Esophagus squamous epithelium (tissue), 5 donors: ENCODE results near the gene PSKH1. TPM values are rescaled to one million over a fixed set of nuclear protein-coding genes. Genes with fewer than 3 reads are reported as not detected.

Experiments
- DNase-seq: peaks from one replicate; lab custom pipeline; 2025; lab: John Stamatoyannopoulos, UW
- H3K27ac ChIP-seq, 4 donors: fragments of 200-600 bp; sonication (generic); one replicate each; pipeline ENCODE4 v1.5.1; 2016 to 2019; ENCODE audit warnings: mild to moderate bottlenecking in 1 of 4
- H3K27me3 ChIP-seq, 4 donors: fragments of 200-600 bp; sonication (generic); 1 replicate in 3 of 4; 2 replicates in 1 of 4; pipeline versions ENCODE4 v1.5.1 to v1.6.0; 2017 to 2021; ENCODE audit warnings: antibody characterized with exemption in 1 of 4
- H3K36me3 ChIP-seq, 3 donors: fragments of 200-600 bp; sonication (generic); one replicate each; pipeline ENCODE4 v1.5.1; 2016 to 2019
- H3K4me1 ChIP-seq, 3 donors: fragments of 200-600 bp; sonication (generic); one replicate each; pipeline ENCODE4 v1.5.1; 2017 to 2019
- H3K4me3 ChIP-seq, 4 donors: fragments of 200-600 bp; sonication (generic); 1 replicate in 3 of 4; 2 replicates in 1 of 4; pipeline ENCODE4 v1.5.1; 2016 to 2019; ENCODE audit warnings: mild to moderate bottlenecking in 2 of 4, moderate library complexity in 1 of 4
- H3K9me3 ChIP-seq, 3 donors: fragments of 200-600 bp; sonication (generic); one replicate each; pipeline ENCODE4 v1.5.1; 2016 to 2019
- POLR2A ChIP-seq, 4 donors: fragments of 450-650 bp; IDR thresholded peaks; one replicate each; pipeline ENCODE4 v1.6.1; 2017; ENCODE audit warnings: antibody characterized with exemption in 4 of 4, mild to moderate bottlenecking in 4 of 4, moderate library complexity in 3 of 4
- WGBS, 2 donors: methylation state at CpG; one replicate each; pipeline ENCODE4 v1.1.5; 2018; 5-methylcytosine and 5-hydroxymethylcytosine counted together
- intact Hi-C: fragments of 100-400 bp; cut with DNase I; formaldehyde crosslinking; loops from one replicate; pipeline ENCODE4 v1.15.0; 2022
- total RNA-seq, 4 donors: library from RNA; depleted of rRNA; stranded (reverse); fragments of >200 nt; gene quantifications; one replicate each; pipeline ENCODE4 v1.1.0, GENCODE V29; 2016
- TF ChIP-seq, protein P1 (sequence below), 6 experiments: fragments of 450-650 bp in 4 of 6; fragments of 200-600 bp in 2 of 6; sonication (generic) in 2 of 6; IDR thresholded peaks; one replicate each; pipeline ENCODE4 v1.5.1; 2016 to 2019; ENCODE audit warnings: antibody characterized with exemption in 6 of 6, mild to moderate bottlenecking in 4 of 6, moderate library complexity in 4 of 6
- donor health status: DM: yes; HTN: yes; CAD: no.

The PSKH1 gene
- total RNA-seq, 4 donors from 2014 or later = 8.5 to 18.3 (median 13.8) TPM

DNA sequence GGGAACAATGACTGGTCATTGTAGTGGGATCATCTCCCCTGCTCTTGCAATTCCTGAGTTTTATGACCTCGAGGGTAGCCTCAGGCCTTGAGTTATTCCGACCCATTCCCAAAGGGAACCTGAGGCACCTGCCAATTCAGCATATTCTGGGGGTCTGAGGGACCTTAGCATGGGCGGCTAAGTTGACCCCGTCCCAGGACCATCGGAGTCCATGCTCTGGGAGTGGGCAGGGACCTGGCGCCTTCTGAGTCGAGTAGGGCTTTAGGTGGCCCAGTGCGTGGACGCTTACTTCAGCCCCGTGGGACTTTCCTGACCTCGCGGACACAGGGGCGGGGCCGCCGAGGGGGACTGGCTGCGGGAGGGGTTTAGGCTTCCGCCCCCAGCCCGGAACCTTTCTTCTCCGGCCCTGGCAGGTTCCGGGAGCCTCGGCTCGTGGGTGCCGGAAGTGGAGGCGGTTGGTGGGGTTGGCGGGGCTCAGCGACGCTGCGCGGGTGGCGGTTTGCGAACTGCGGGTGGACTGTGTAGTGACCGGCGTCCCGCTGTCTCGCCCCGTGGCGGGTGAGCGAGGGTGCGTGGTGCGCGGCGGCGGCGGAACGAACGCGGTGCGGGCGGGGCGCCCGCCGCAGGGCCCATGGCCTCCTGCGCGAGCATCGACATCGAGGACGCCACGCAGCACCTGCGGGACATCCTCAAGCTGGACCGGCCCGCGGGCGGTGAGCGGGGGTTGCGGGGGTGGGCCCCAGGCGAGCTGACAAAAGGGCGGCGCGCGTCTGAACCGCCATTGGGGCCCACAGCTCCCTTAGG lies 20.2 kb upstream of the PSKH1 start, which contains the start of gene EDC4:
EDC4 (plus strand) TSS at position 422 of the 804 bp plus-strand sequence; CDS start at position 632, 210 bp downstream.
- DNase-seq = peak; percentile 16
- Histone ChIP-seq H3K36me3 (peaks cover 6 to 65% (median 38%) of the 10 kb centered on the region in 3 donors), H3K4me3 (peak within 1 kb of the TSS; percentile 77 to 97 (median 90)), H3K4me1 (peaks cover 20 to 45% (median 22%) of the 10 kb centered on the region in 3 donors), H3K27ac (peak within 1 kb of the TSS; percentile 86 to 92 (median 86)), H3K9me3 (no peaks in the 10 kb centered on the region), H3K27me3 (no peaks in the 10 kb centered on the region)
- TF ChIP-seq, protein P1, sequence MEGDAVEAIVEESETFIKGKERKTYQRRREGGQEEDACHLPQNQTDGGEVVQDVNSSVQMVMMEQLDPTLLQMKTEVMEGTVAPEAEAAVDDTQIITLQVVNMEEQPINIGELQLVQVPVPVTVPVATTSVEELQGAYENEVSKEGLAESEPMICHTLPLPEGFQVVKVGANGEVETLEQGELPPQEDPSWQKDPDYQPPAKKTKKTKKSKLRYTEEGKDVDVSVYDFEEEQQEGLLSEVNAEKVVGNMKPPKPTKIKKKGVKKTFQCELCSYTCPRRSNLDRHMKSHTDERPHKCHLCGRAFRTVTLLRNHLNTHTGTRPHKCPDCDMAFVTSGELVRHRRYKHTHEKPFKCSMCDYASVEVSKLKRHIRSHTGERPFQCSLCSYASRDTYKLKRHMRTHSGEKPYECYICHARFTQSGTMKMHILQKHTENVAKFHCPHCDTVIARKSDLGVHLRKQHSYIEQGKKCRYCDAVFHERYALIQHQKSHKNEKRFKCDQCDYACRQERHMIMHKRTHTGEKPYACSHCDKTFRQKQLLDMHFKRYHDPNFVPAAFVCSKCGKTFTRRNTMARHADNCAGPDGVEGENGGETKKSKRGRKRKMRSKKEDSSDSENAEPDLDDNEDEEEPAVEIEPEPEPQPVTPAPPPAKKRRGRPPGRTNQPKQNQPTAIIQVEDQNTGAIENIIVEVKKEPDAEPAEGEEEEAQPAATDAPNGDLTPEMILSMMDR (IDR thresholded peaks at IDR 0.05) = peak in 1 of 6 experiments; percentile 17
- peak in 2 of 4 donors; percentile 47 to 61 for TF ChIP-seq POLR2A (IDR thresholded peaks at IDR 0.05)
- intact Hi-C loops = no loop called here
- 0 to 8% methylated on average over 2 to 17 of the region's 72 CpGs for WGBS, 2 donors

DNA sequence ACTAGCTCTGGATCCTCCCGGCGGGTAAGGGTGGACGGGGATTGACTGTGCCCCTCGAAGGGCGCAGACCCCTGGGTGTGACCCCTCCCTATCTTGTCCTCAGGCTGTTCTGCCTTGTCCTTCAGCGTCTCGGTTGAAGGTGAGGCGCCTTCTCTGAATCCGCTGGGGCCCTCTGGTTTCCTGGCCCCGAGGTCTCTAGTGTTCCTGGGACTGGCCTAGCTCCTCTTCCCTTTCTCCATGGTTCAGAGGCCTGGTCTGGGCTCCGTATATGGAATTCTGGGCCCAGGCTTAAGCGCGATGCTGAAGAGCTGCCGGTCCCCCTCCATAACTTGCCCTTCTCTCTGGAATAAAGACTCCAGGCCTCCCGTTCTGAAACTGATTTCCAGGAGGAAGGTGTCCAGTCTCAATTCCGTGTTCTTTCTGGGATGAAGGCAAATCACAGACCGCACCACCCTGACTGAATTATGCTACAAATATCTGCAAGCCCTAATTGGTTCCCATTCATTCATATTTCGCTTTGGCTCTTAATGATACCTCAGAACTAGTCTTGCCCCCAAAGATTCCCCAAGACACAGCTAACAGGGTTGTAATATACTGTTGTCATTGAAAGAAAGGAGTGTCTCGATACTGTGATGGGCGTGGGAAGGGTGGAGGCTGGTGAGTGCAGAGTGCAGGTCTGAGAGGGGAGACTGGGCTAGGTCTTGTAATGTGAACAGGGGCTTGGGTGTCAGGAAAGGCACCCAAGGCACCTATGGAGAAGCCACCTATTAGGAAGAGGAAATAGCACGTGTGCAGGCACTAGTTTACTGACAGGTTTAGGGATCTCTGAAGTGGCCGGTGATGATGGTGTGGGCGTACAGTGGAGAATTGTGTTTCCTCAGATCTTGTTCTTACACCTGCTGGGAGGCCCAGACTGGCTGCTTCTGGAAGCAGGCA lies 19.4 kb upstream of the PSKH1 start:
- DNase-seq = no peak
- Histone ChIP-seq H3K4me1 (peaks cover 20 to 45% (median 22%) of the 10 kb centered on the region in 3 donors), H3K4me3 (peak overlapping the region; percentile 77 to 97 (median 90)), H3K27ac (peak overlapping the region; percentile 86 to 92 (median 86)), H3K27me3 (no peaks in the 10 kb centered on the region), H3K9me3 (no peaks in the 10 kb centered on the region), H3K36me3 (peaks cover 14 to 65% (median 39%) of the 10 kb centered on the region in 3 donors)
- TF ChIP-seq, protein P1 (IDR thresholded peaks at IDR 0.05) = no peak
- no peak for TF ChIP-seq POLR2A (IDR thresholded peaks at IDR 0.05)
- WGBS, 2 donors = 13 to 16% methylated on average over 11 to 18 of the region's 23 CpGs
- intact Hi-C loops = no loop called here

DNA sequence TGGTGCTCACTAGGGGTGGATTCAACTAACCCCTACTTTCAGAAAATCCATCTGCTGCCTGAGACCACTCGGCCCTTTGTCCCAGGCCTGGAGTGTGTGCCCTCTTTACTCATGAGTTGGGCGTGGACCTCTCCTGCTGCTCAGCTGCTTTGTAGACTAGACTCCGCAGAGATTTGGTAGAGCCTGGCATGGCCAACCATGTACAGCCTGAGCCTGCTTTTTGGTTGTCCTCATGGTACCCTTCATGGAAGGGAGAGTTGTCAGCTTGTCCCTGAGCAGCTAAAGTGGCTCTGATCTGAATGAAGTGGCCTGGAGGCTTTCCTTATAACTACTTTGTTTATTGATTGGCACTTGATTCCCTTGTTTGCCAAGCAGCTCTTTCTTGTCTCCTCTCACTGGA lies 18.7 kb upstream of the PSKH1 start:
- 37 to 70% methylated on average over 2 to 3 of the region's 3 CpGs for WGBS, 2 donors

DNA sequence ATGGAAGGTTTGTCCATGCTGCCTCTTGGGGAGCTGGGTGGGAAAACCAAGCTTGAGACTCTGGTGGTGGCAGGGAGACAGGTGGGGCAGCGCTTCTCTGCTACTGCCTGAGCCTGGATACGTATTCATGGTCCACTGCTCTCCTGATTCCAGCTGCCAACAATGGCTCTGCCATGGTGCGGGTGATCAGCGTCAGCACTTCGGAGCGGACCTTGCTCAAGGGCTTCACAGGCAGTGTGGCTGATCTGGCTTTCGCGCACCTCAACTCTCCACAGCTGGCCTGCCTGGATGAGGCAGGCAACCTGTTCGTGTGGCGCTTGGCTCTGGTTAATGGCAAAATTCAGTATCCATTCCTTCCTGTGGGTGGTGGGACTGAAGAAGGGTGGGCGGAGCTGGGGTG lies 16.0 kb upstream of the PSKH1 start:
- H3K4me1 ChIP-seq = peaks cover 20 to 35% (median 22%) of the 10 kb centered on the region in 3 donors
- no peak overlapping the region for H3K27ac ChIP-seq
- no peaks in the 10 kb centered on the region for H3K27me3 ChIP-seq
- TF ChIP-seq POLR2A (IDR thresholded peaks at IDR 0.05) = no peak
- TF ChIP-seq, protein P1 (IDR thresholded peaks at IDR 0.05) = no peak
- intact Hi-C loops = no loop called here
- H3K36me3 ChIP-seq = peaks cover 47 to 65% (median 58%) of the 10 kb centered on the region in 3 donors
- H3K9me3 ChIP-seq = no peaks in the 10 kb centered on the region
- 92 to 94% methylated on average over 5 to 9 of the region's 11 CpGs for WGBS, 2 donors
- no peak for DNase-seq
- H3K4me3 ChIP-seq = no peak overlapping the region

More for the DNA sequence above, 18.7 kb upstream of the PSKH1 start:
- H3K36me3 ChIP-seq = peaks cover 21 to 65% (median 43%) of the 10 kb centered on the region in 3 donors
- H3K27me3 ChIP-seq = no peaks in the 10 kb centered on the region
- no peak for DNase-seq
- intact Hi-C loops = no loop called here
- H3K9me3 ChIP-seq = no peaks in the 10 kb centered on the region
- peak overlapping the region in 3 of 4 donors; percentile 86 to 92 (median 87) for H3K27ac ChIP-seq
- H3K4me3 ChIP-seq = peak overlapping the region in 3 of 4 donors; percentile 77 to 97 (median 90)
- peaks cover 20 to 45% (median 22%) of the 10 kb centered on the region in 3 donors for H3K4me1 ChIP-seq
- no peak for TF ChIP-seq POLR2A (IDR thresholded peaks at IDR 0.05)
- TF ChIP-seq, protein P1 (IDR thresholded peaks at IDR 0.05) = no peak
